ENCODE measurements around the gene HPCAL1.

DNA sequence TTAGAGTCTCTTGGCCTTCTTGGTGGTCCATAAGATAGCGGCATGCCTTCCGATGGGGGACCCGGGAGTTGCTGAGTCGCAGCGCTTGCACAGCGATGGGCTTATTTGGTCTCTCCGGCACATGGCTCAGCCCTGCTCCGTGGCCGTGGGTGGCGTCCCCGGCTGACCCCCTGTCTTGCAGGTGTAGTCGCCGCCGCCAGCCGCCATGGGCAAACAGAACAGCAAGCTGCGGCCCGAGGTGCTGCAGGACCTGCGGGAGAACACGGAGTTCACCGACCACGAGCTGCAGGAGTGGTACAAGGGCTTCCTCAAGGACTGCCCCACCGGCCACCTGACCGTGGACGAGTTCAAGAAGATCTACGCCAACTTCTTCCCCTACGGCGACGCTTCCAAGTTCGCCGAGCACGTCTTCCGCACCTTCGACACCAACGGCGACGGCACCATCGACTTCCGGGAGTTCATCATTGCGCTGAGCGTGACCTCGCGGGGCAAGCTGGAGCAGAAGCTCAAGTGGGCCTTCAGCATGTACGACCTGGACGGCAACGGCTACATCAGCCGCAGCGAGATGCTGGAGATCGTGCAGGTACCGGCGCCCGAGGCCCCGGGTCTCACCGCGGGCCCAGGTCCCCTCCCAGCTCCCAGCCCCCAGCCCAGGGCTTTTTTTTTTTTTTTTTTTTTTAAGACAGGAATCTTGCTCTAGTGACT lies 117.0 kb downstream of the HPCAL1 start:
- TF ChIP-seq, protein P1, sequence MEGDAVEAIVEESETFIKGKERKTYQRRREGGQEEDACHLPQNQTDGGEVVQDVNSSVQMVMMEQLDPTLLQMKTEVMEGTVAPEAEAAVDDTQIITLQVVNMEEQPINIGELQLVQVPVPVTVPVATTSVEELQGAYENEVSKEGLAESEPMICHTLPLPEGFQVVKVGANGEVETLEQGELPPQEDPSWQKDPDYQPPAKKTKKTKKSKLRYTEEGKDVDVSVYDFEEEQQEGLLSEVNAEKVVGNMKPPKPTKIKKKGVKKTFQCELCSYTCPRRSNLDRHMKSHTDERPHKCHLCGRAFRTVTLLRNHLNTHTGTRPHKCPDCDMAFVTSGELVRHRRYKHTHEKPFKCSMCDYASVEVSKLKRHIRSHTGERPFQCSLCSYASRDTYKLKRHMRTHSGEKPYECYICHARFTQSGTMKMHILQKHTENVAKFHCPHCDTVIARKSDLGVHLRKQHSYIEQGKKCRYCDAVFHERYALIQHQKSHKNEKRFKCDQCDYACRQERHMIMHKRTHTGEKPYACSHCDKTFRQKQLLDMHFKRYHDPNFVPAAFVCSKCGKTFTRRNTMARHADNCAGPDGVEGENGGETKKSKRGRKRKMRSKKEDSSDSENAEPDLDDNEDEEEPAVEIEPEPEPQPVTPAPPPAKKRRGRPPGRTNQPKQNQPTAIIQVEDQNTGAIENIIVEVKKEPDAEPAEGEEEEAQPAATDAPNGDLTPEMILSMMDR (IDR thresholded peaks at IDR 0.05): no peak
- TF ChIP-seq POLR2A (IDR thresholded peaks at IDR 0.05): no peak

All from testis (tissue), 2 donors.